Gastrocnemius medialis (tissue), 4 donors: ENCODE data around the gene ZNF384. TPM values are rescaled to one million over a fixed set of nuclear protein-coding genes. Genes with fewer than 3 reads are reported as not detected.

ENCODE experiments used
- ATAC-seq, 2 donors: fragments of 150-250 bp; one replicate each; pipeline ENCODE4 v1.9.1; 2016
- DNase-seq, 2 donors: peaks; one replicate each; pipeline ENCODE4 v3.0.0-alpha.2; 2019
- H3K27ac ChIP-seq, 4 donors: fragments of 200-600 bp; sonication (generic); 1 replicate in 1 of 4; 2 replicates in 3 of 4; pipeline ENCODE4 v1.5.1; 2016 to 2018; ENCODE audit warnings: mild to moderate bottlenecking in 2 of 4, moderate library complexity in 1 of 4
- H3K27me3 ChIP-seq, 3 donors: fragments of 200-600 bp; sonication (generic) in 2 of 3; 1 replicate in 1 of 3; 2 replicates in 2 of 3; pipeline versions ENCODE4 v1.5.1 to v1.6.0; 2016 to 2019; ENCODE audit warnings: mild to moderate bottlenecking in 1 of 3, moderate library complexity in 1 of 3
- H3K36me3 ChIP-seq, 2 donors: fragments of 200-600 bp; sonication (generic) in 1 of 2; one replicate each; pipeline ENCODE4 v1.5.1; 2017 to 2018
- H3K4me1 ChIP-seq, 2 donors: fragments of 200-600 bp; sonication (generic) in 1 of 2; one replicate each; pipeline ENCODE4 v1.5.1; 2016 to 2017; ENCODE audit warnings: mild to moderate bottlenecking in 2 of 2
- H3K4me3 ChIP-seq, 4 donors: fragments of 200-600 bp; sonication (generic) in 3 of 4; 1 replicate in 1 of 4; 2 replicates in 3 of 4; pipeline ENCODE4 v1.5.1; 2016 to 2019; ENCODE audit warnings: mild to moderate bottlenecking in 2 of 4
- H3K9me3 ChIP-seq, 3 donors: fragments of 200-600 bp; sonication (generic) in 2 of 3; 1 replicate in 1 of 3; 2 replicates in 2 of 3; pipeline ENCODE4 v1.5.1; 2016 to 2019
- CTCF ChIP-seq, 5 experiments: fragments of 450-650 bp in 3 of 5; fragments of 200-600 bp in 2 of 5; sonication (generic) in 2 of 5; IDR thresholded peaks in 4 of 5; conservative IDR thresholded peaks in 1 of 5; 1 replicate in 4 of 5; 2 replicates in 1 of 5; pipeline ENCODE4 v1.5.1; 2016 to 2019; ENCODE audit warnings: antibody characterized with exemption in 5 of 5, mild to moderate bottlenecking in 3 of 5, moderate library complexity in 3 of 5
- POLR2A ChIP-seq, 2 donors: fragments of 450-650 bp; IDR thresholded peaks; one replicate each; pipeline ENCODE4 v1.6.1; 2017; ENCODE audit warnings: antibody characterized with exemption in 2 of 2, mild to moderate bottlenecking in 2 of 2, moderate library complexity in 2 of 2
- in situ Hi-C, 4 donors: fragments of 200-750 bp; cut with MboI; loops; one replicate each; pipeline versions ENCODE4 v1.15.0 to v1.8.0; 2017; ENCODE audit warnings: low sequenced_read_pairs in 4 of 4
- intact Hi-C: fragments of 100-400 bp; cut with DNase I; formaldehyde crosslinking; loops from one replicate; pipeline ENCODE4 v1.15.1; 2023; ENCODE audit warnings: low total_unique reads
- total RNA-seq, 4 donors: library from RNA; depleted of rRNA; stranded (reverse); fragments of >200 nt; gene quantifications; one replicate each; pipeline versions ENCODE4 v1.1.0 to v1.2.3, GENCODE V29; 2016

The ZNF384 gene
- total RNA-seq, 4 donors from 2014 or later: 22.4 to 35.3 (median 27.9) TPM

- ATAC-seq (no peak), DNase-seq (no peak)
- H3K9me3 ChIP-seq: no peaks in the 10 kb centered on the region
- intact Hi-C loops (no loop called here), in situ Hi-C loops (no loop called here)
- no peaks in the 10 kb centered on the region for H3K36me3 ChIP-seq
- H3K27me3 ChIP-seq: peaks cover 0 to 3% (median 0%) of the 10 kb centered on the region in 3 donors
- no peak for TF ChIP-seq CTCF (IDR thresholded peaks at IDR 0.05 in 4 of 5, conservative IDR thresholded peaks at IDR 0.05 in 1 of 5)
- TF ChIP-seq POLR2A (IDR thresholded peaks at IDR 0.05): no peak
- no peak overlapping the region for H3K4me3 ChIP-seq
- no peak overlapping the region for H3K27ac ChIP-seq
- no peaks in the 10 kb centered on the region for H3K4me1 ChIP-seq
Observed at GRCh38 chr12:6640497-6640896, 48.7 kb downstream of the ZNF384 start.

- no peaks in the 10 kb centered on the region for H3K9me3 ChIP-seq
- ATAC-seq (no peak), DNase-seq (no peak)
- no peak overlapping the region for H3K27ac ChIP-seq
- no peak for TF ChIP-seq POLR2A (IDR thresholded peaks at IDR 0.05)
- no peak for TF ChIP-seq CTCF (IDR thresholded peaks at IDR 0.05 in 4 of 5, conservative IDR thresholded peaks at IDR 0.05 in 1 of 5)
- no peaks in the 10 kb centered on the region for H3K4me1 ChIP-seq
- H3K27me3 ChIP-seq: no peaks in the 10 kb centered on the region
- no peak overlapping the region for H3K4me3 ChIP-seq
- H3K36me3 ChIP-seq: no peaks in the 10 kb centered on the region
- intact Hi-C loops (no loop called here), in situ Hi-C loops (no loop called here)
Observed at GRCh38 chr12:6639151-6639801, 49.9 kb downstream of the ZNF384 start.

GRCh38 chr12:6638305-6638704, 50.9 kb downstream of the ZNF384 start:
- Histone ChIP-seq H3K9me3 (no peaks in the 10 kb centered on the region), H3K27me3 (no peaks in the 10 kb centered on the region), H3K36me3 (no peaks in the 10 kb centered on the region), H3K4me3 (no peak overlapping the region), H3K27ac (no peak overlapping the region), H3K4me1 (no peaks in the 10 kb centered on the region)
- intact Hi-C loops: no loop called here
- in situ Hi-C loops: no loop called here
- peak in 1 of 2 donors; percentile 27 for DNase-seq
- TF ChIP-seq CTCF (IDR thresholded peaks at IDR 0.05 in 4 of 5, conservative IDR thresholded peaks at IDR 0.05 in 1 of 5) (no peak), POLR2A (IDR thresholded peaks at IDR 0.05) (no peak)
- ATAC-seq: no peak

- Histone ChIP-seq H3K36me3 (no peaks in the 10 kb centered on the region), H3K27me3 (no peaks in the 10 kb centered on the region), H3K27ac (no peak within 1 kb of the TSS), H3K9me3 (no peaks in the 10 kb centered on the region), H3K4me1 (no peaks in the 10 kb centered on the region), H3K4me3 (no peak within 1 kb of the TSS)
- ATAC-seq (no peak), DNase-seq (no peak)
- intact Hi-C loops: no loop called here
- in situ Hi-C loops: no loop called here
- TF ChIP-seq CTCF (IDR thresholded peaks at IDR 0.05 in 4 of 5, conservative IDR thresholded peaks at IDR 0.05 in 1 of 5) (no peak), POLR2A (IDR thresholded peaks at IDR 0.05) (no peak)
Observed at GRCh38 chr12:6635856-6636531, 53.2 kb downstream of the ZNF384 start, which contains the start of gene LPAR5. Gene LPAR5, minus strand, starts transcription at chr12:6635959. Its CDS starts 14,711 bp downstream, at chr12:6621248.
